Fibroblast of skin of scalp (primary cell): Measurements from ENCODE around the gene TOMM40L. TPM values are rescaled to one million over a fixed set of nuclear protein-coding genes. Genes with fewer than 3 reads are reported as not detected.

Source experiments
- DNase-seq: peaks from one replicate; pipeline ENCODE4 v3.0.0-alpha.2; 2013
- polyA plus RNA-seq, 2 experiments: library from polyadenylated mRNA; unstranded; fragments of 120-200 nt; gene quantifications; one replicate each; pipeline ENCODE4 v1.2.1, GENCODE V29; 2013; ENCODE audit not compliant: insufficient read length in 2 of 2

Gene TOMM40L
- 8.4 TPM for polyA plus RNA-seq (2013, experiment 1 of 2; ENCODE audit: insufficient read length)
- 7.5 TPM for polyA plus RNA-seq (2013, experiment 2 of 2; ENCODE audit: insufficient read length)

- DNase-seq = peak; percentile 100
Observed at GRCh38 chr1:161225534-161226319, at the start of gene TOMM40L. Gene TOMM40L, plus strand, starts transcription at chr1:161226060. Its CDS starts 430 bp downstream, at chr1:161226490.

DNA sequence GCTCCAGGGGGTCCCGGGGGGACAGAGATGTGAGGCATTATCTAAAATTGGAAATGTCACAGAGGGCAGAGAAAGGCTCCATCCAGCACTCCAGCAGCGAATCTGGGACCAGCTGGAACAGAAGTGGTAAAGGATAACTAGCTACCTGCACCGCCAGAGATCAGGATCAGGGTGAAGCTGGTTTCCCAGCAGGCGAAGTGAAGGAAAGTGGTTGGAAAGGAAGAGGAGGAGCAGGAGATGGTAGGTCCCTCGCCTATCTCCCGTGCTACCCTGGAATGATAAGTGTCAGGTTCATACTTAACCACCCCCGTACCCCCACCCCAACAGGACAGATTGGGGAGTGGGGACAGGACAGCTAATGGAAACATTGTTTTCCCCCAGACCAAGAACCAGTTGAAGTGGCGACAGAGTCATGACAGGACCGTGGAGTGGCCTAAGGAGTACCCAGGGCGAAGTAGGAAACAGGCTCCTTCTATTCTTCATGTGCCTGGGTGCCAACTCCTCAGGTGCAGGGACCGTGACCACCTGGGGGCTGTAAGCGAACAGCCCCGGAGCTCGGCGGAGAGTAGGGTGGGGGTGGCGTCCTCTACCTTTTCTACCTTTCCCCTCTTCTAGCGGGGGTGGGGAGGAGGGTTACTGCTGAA lies 49.3 kb upstream of the TOMM40L start:
- DNase-seq = no peak

DNA sequence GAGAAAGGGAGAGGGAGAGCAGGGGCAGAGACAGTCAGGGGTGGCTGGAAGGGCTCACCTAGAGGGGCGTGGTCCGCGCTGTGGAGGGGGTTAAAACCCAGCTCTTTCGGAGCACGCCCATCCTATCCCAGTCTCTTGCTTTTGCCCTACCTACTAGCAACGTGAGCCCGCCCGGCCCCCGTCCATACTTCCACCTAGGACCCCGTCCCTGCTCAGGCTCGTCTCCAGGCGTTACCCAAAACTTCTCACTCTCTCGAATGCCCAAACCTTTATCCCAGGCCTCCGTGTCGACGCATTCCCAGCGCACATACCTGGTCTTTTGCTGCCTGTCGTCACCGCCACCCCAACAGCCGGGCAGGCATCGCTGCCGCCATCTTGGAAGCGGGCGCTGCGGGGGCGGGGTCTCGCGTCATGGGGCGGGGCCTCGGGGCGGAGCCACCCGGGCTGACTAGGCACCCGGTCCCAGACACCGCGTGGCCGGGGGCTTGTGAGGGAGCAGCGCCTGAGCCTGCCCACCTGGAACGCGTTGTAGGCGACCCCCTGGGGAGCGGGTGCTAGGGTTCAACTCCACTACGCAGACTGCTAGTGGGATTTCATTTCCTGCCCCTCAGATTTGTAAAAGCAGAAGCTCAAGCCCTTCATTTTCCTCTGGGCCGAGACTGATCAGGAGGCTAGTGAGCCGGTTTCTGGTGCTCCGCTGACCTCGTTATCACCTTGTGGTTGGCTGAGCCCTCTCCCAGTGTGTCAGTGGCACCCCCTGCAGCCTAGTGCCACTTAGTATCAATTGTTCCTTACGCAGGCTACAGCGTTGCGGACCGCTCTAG lies 48.5 kb upstream of the TOMM40L start, which contains the start of gene B4GALT3:
TSS of gene B4GALT3 (minus strand) at position 396 of the 824 bp plus-strand sequence. CDS start 1,447 bp downstream, outside the sequence.
- peak; percentile 77 for DNase-seq

- no peak for DNase-seq
Observed at GRCh38 chr1:161177936-161178244, 48.0 kb upstream of the TOMM40L start.

- DNase-seq = no peak
Observed at GRCh38 chr1:161179698-161180097, 46.2 kb upstream of the TOMM40L start.

- DNase-seq = peak; percentile 34
Observed at GRCh38 chr1:161180639-161181038, 45.2 kb upstream of the TOMM40L start.

DNA sequence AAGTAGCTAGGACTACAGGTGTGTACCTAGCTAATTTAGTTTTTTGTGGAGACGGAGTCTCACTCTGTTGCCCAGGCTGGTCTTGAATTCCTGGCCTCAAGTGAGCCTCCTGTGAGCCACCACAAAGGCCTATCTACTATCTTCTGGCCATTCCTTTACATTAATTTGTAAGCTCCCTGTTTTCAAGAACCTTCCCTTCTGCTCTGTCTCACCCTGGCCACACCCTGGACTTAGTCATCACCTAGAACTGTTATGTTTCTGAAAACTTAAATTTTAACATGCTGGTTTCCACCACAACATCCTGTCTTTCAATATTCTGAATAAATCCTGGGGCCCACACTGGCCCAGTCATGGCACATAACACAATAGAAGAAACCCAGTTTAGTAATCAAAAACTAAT lies 43.6 kb upstream of the TOMM40L start:
- peak; percentile 56 for DNase-seq

GRCh38 chr1:161185282-161185682 lies 40.6 kb upstream of the TOMM40L start:
- peak; percentile 80 for DNase-seq

DNA sequence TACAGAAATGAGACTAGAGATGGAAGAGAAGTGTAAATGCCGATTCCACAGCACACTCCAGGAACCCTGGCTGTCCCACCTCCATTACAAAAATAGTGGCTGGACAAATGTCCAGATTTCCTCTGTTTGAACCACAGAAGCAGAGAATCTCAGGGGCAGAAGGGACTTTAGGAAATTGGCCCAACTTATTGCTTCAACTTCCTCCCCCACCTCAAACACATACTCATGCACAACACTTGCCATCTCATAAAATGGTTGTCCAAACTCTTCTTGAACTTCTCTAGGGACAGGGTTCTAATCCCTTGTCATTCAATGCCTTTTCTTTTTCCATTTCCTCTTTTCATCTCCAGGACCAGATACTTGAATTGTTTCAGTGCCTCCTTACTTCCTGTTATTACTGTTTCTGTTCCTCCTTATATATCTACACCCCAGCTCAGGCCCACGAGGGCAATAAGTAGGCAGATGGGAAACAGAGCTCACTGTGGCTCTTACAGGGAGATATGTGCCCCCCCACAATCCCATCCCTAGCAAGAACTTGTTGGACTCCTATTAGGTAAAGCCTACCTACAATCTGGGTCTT lies 40.0 kb upstream of the TOMM40L start:
- DNase-seq = no peak

DNA sequence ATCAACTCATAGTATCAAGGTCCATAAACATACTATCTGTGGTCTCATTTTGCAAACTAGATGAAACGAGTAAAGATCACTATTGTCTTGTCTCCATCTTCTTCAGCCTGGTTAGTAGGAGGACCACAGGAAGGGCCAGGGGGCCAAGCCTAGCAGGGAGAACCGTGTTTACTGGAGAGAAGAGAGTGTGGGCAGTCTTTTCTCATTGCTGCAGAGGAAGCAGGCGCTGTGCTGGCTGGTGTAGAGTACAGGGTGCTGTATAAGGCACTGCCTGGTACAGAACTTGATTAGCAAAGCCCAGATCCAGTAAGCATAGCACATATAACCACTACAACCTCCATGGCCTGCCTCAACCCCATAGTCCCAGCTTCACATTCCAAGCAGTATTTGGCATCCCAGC lies 38.5 kb upstream of the TOMM40L start:
- DNase-seq = no peak

DNA sequence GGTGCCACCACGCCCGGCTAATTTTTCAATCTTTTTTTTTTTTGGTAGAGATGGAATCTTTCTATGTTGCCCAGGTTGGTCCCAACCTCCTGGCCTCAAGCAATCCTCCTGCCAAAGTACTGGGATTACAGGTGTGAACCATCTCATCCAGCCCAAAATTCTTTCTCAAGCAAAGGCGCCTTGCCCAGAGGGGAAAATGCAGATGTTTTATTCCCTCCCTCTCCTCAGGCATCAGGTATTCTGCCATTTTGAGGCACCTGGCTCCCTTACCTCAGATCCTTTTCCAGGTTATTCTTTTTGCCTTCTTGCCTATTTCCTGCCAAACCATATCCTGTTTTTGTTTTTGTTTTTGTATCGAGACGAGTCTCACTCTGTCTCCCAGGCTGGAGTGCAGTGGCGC lies 37.5 kb upstream of the TOMM40L start:
- no peak for DNase-seq

GRCh38 chr1:161189036-161189435 lies 36.8 kb upstream of the TOMM40L start:
- DNase-seq = no peak

DNA sequence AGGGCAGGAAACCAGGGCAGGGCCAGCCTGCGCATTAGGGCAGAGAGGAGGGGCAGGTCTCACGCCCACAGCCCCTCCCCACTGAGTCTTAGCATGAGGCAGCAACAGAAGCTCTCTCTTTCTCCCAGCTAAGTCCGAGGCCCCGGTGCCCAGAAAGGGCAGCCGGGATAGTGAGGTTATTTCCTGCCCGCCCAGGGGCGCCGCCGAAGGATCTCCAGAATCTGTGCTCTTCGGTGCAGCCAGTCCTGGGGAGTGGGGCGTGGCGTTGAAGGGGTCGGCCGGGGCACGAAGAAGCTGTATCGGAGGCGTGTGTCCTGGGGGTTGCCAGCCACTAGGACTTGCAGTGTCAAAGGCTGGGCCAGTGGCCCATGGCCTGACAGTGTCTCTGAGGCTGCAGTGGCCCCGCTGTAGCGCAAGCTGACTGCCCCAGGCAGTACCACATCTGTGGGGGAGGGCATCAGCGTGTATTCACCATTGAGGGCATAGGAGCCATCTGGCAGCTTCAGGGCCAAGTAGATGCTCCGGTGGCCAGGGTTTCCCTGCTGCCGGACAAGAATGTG lies 34.8 kb upstream of the TOMM40L start:
- DNase-seq = no peak

DNA sequence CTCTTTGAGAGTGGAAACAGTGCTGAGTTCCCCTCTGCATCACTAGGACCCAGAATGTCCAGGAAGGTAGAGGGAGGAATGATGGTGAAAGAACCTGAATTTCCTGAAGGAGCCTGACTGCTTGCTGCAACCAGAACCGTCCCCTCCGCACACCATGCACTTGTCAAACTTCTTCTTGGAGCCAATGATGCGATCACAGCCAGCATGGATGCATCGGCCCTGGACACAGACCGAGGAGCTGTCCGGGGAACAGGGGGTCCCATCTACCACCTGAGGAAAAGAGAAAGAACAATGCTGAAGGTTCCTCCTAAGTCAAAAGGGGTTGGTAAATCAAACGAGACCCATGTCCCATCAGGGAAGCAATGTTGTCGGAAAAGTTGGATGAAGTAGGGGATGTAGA lies 33.9 kb upstream of the TOMM40L start:
- no peak for DNase-seq

DNA sequence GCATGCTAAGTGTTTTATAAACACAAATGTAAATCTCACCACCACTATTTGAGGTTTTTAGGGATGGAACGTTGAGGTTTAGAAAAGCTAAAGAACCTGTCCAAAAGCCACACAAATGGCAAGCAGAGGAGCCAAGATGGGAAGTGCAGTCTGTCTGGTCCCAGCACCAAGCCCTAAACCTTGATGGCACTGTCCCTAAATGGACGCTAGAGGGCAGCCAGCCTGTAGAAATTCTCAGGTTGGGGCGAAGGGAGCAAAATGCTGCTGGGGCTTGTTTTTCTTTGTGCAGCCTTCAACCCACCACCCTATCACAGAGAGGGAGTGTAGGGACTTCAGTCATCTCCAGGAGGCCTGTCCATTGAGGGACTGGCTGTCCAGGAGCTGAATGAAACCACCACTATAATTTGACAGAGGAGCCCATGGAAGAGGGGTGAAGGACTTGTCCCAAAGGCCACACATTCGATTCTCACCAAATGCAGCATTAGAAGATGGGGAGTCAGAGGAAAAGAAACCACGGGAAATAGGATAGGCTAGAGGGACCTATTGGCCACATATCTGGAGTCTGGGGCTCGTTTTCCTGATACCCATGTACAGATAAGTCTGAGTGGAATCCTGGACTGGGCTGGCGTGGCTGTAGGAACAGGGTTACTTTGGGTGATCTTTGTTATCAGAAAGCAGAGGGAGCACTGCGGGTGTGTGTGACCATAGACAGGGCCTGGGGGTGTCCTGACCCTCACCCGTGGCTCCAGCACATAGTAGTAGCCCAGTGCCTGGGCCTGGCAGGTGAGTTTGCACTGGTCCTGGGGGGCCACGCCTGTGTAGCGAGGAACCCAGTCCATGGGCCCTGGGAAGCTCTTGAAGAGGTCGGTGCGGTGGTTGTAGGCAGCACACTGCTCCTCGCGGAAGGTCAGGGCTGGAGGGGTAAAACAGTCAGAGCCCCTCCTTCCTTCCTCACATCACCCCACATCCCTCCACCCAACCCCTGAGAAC lies 33.1 kb upstream of the TOMM40L start:
- peak; percentile 75 for DNase-seq

DNA sequence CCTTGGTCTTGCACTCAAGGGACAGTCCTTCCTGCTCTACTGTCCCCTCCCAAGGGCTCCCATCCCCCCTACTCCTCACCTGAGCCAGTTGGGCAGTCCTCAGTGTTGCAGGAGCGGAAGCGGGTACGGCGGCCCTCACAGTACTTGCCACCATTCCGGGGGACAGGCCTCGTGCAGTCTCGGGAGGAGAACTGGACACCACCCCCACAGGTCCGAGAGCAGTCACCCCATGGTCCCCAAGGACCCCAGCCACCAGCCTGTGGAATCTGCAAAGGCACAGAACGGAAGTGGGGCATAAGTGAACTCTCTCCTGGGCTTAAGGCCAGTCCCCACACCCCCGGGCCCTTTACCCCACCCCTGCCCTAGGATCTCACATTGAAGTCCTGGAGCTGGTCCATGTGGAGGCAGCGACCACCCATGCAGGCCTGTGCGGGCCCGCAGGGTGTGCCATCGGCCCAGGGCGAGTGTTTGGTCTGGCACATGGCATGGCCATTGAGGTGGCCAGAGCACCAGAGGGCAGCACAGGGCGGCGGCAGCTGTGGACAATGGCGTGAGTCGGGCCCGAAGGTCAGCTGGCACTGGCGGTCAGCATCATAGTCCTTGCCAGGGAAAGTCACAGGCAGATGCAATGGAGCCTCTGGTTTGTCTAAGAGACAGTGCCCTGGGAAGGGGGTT lies 32.2 kb upstream of the TOMM40L start:
- no peak for DNase-seq

DNA sequence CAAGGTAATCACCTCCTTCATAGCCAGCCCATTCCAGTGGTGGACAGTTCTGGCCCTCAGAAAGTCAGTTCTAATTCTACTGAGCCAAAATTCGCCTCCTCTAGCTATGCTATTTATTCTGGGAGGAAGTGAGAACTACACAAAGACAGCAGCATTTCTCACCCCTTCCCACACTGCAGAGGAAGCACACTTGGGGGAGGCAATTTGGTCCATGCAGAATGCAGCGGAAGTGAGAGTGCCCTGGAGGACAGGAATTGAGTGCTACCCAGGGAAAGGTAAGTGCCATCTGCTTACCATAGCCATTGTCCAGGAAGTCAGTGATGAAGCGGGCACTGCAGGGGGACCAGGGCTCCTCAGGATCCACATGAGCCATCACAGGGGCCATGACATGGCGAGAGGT lies 30.7 kb upstream of the TOMM40L start:
- no peak for DNase-seq

GRCh38 chr1:161196111-161196510 lies 29.7 kb upstream of the TOMM40L start:
- no peak for DNase-seq

DNA sequence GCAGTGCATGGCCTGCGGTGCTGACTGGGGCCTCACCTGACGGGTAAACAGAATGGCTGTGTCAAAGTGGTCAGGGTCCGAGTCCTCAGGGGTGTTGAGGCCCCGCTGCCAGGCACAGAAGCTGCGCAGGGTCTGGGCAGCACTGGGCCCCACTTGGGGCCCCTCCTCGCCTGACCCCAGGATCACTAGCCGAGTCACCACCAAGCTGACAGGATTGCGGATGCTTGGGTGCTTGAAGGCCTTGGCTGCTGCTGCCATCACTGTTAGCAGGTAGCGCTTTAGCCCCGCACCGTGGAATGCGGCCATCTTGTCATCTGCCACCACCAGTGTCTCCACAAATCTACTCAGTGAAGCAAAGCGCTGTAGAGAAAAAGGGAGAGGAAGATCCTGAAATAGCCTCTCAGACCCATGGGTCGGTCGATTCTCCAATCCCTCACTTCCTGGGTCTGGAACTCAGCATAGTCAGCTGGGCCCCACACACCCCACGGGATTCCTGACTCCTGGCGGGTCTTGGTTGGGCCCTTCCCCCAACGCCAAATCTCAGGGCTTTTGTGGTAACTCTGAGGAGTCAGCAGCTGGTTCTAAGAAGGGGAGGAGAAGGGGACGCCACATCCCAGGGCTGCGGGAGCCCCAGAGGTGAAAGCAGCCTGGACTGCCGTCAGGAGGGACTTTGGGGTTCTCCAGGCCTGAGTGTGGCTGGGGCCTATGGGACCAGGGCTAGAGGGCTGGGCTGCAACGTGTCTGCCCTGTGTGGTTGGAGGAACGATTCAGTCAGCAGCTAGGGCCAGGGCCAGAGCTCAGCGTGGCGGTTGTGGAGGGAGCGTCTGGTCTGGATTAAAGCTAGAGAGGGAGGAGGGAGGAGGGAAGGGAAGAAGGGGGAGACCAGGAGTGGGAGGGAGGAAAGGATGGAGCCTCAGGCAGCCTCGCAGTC lies 29.1 kb upstream of the TOMM40L start:
- DNase-seq = peak; percentile 94
